ENCODE measurements around the gene LYPLAL1. TPM values are rescaled to one million over a fixed set of nuclear protein-coding genes. Genes with fewer than 3 reads are reported as not detected.

The LYPLAL1 gene
- total RNA-seq, 1 donor from 2014 or later = 15.9 TPM

DNA sequence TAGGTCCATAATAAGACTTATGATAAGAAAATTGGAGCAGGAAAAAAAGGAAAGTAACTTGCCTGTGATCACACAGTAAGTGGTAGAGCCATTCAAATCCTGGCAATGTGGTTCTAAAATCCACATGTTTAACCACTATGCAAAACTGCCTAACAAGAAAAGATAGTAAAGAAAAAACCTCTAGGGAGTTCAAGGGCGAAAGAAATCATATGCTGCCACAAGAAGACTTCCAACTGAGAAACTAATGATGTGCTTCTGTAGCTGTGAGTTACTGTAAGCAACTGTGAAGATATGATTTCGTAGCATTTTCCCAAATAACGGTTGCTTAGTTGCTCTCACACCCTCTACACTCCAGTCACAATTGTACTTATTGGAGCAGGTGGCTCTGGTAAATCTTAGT is 20.9 kb upstream of the LYPLAL1 start:
- Histone ChIP-seq H3K27me3 (ENCODE audit: control insufficient read depth, insufficient read depth, low read length) (no peaks in the 10 kb centered on the region), H3K36me3 (ENCODE audit: control insufficient read depth, insufficient read depth, low read length) (no peaks in the 10 kb centered on the region), H3K4me3 (ENCODE audit: low read depth, low read length) (no peak overlapping the region)
- DNase-seq (ENCODE audit: low read depth) = no peak
- TF ChIP-seq, protein P1, sequence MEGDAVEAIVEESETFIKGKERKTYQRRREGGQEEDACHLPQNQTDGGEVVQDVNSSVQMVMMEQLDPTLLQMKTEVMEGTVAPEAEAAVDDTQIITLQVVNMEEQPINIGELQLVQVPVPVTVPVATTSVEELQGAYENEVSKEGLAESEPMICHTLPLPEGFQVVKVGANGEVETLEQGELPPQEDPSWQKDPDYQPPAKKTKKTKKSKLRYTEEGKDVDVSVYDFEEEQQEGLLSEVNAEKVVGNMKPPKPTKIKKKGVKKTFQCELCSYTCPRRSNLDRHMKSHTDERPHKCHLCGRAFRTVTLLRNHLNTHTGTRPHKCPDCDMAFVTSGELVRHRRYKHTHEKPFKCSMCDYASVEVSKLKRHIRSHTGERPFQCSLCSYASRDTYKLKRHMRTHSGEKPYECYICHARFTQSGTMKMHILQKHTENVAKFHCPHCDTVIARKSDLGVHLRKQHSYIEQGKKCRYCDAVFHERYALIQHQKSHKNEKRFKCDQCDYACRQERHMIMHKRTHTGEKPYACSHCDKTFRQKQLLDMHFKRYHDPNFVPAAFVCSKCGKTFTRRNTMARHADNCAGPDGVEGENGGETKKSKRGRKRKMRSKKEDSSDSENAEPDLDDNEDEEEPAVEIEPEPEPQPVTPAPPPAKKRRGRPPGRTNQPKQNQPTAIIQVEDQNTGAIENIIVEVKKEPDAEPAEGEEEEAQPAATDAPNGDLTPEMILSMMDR (IDR thresholded peaks at IDR 0.05; ENCODE audit: insufficient read depth, low read length, poor library complexity, severe bottlenecking) = no peak

DNA sequence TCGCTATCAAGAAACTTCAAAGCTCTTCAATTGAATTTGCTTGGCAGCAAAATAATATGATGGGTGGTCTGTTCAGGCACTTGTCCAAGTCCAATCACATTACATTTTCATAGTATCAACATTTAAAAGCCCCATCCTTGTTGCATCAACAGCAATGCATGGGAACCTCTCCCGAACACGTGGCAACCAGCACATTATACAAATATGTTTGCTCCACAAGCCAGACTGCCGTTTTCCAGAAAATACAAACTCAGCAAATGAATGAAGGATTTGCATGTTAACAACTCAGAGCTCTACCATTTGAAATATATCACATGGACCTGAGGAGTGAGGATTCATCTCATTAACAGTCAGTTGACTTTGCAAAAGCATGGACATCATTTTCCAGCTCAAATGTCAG is 20.0 kb upstream of the LYPLAL1 start:
- TF ChIP-seq, protein P1 (IDR thresholded peaks at IDR 0.05; ENCODE audit: insufficient read depth, low read length, poor library complexity, severe bottlenecking) = no peak
- Histone ChIP-seq H3K27me3 (ENCODE audit: control insufficient read depth, insufficient read depth, low read length) (no peaks in the 10 kb centered on the region), H3K36me3 (ENCODE audit: control insufficient read depth, insufficient read depth, low read length) (no peaks in the 10 kb centered on the region), H3K4me3 (ENCODE audit: low read depth, low read length) (no peak overlapping the region)
- DNase-seq (ENCODE audit: low read depth) = no peak

DNA sequence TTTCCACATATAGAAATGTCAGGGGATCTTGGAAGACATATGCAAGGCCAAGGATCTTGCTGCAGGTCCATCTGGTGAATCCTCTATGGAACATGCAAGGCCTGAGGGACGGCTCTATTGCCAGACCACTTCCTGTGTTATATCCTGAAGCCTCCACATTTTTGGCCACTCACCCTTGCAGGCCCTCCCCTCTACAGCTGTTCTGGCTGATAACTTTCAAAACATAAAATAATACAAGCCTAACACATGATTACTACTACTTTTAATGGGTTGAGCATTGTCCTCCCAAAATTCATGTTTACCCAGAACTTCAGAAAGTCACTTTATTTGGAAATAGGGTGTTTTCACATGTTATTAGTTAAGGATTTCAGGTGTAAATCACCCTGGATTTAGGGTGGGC is 18.5 kb upstream of the LYPLAL1 start:
- Histone ChIP-seq H3K36me3 (ENCODE audit: control insufficient read depth, insufficient read depth, low read length) (no peaks in the 10 kb centered on the region), H3K4me3 (ENCODE audit: low read depth, low read length) (no peak overlapping the region), H3K27me3 (ENCODE audit: control insufficient read depth, insufficient read depth, low read length) (no peaks in the 10 kb centered on the region)
- TF ChIP-seq, protein P1 (IDR thresholded peaks at IDR 0.05; ENCODE audit: insufficient read depth, low read length, poor library complexity, severe bottlenecking) = no peak
- no peak for DNase-seq (ENCODE audit: low read depth)

DNA sequence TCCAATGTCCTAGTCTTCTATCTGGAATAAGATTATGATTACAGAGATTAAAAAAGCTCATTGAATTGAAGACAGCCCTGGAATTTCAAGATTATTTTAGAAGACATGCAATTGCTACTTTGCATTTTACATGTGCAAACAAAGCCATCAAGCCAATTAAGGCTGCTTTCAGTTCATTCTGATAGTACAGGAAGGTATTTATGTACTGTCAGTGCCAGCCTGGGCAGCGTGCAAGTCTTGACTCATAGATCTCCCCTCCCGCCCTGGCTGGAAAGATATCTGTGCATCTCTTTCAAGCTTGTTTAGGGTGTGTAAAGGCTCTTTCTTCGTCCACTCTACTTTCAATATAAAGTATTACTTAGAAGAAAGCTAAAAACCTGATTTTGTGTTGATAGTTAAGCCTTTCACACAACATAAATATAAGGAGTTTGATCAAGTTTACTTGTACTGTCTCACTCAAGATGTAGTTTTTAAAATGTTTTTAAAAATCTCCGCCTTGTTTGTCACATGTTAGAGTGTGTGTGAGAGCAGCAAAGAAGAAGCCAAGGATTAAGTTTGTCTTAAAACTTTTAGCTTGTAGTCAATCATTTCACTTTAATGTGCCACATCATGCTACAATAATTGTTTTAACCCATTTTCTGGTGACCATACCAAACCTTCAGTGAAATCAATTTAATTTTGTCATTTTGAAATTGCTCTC is 13.6 kb upstream of the LYPLAL1 start:
- Histone ChIP-seq H3K4me3 (ENCODE audit: low read depth, low read length) (no peak overlapping the region), H3K27me3 (ENCODE audit: control insufficient read depth, insufficient read depth, low read length) (no peaks in the 10 kb centered on the region), H3K36me3 (ENCODE audit: control insufficient read depth, insufficient read depth, low read length) (no peaks in the 10 kb centered on the region)
- no peak for DNase-seq (ENCODE audit: low read depth)
- TF ChIP-seq, protein P1 (IDR thresholded peaks at IDR 0.05; ENCODE audit: insufficient read depth, low read length, poor library complexity, severe bottlenecking) = no peak

DNA sequence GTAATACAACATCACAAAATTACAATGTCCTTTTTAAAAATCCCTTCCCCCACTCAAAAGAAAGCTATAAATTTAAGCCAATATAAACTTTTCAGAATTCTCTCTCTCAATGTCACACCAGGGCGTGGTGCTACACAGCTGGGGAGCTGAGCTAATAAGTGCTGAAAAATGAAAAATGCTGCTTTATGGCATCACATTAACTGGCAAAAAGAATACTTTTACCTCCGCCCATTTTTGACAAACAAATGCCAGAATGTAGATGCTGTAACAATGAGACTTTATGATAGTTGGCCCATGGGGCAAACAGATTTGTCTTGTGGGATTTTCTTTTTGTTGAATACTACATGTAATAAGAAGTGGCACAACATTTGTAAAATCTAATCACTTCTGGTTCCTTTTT is 12.7 kb upstream of the LYPLAL1 start:
- no peak for DNase-seq (ENCODE audit: low read depth)
- TF ChIP-seq, protein P1 (IDR thresholded peaks at IDR 0.05; ENCODE audit: insufficient read depth, low read length, poor library complexity, severe bottlenecking) = no peak
- Histone ChIP-seq H3K27me3 (ENCODE audit: control insufficient read depth, insufficient read depth, low read length) (no peaks in the 10 kb centered on the region), H3K4me3 (ENCODE audit: low read depth, low read length) (no peak overlapping the region), H3K36me3 (ENCODE audit: control insufficient read depth, insufficient read depth, low read length) (no peaks in the 10 kb centered on the region)

DNA sequence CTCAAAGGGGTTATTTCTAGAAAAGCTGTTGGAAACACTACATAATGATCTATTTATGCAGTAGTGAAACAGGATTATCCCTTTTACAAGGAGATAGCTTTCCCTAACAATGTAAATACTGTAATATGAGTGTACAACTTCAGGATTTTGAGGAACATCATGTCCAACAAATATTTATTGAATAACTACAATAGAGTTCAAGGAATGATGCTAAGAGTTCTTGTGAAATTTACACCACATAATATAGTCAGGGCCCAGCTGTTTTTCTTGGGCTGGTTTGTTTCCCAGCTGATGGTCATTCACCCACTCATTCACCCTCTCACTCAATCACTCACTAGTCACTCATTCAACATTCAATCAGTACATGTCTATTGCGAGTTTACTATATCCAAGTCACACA is 12.3 kb upstream of the LYPLAL1 start:
- TF ChIP-seq, protein P1 (IDR thresholded peaks at IDR 0.05; ENCODE audit: insufficient read depth, low read length, poor library complexity, severe bottlenecking) = no peak
- Histone ChIP-seq H3K36me3 (ENCODE audit: control insufficient read depth, insufficient read depth, low read length) (no peaks in the 10 kb centered on the region), H3K4me3 (ENCODE audit: low read depth, low read length) (no peak overlapping the region), H3K27me3 (ENCODE audit: control insufficient read depth, insufficient read depth, low read length) (no peaks in the 10 kb centered on the region)
- no peak for DNase-seq (ENCODE audit: low read depth)
